Effector memory CD4-positive, alpha-beta T cell (primary cell): ENCODE data around the gene RAB11B.

Experiments
- DNase-seq, 3 donors: peaks; one replicate each; pipeline ENCODE4 v3.0.0-alpha.2; 2020
- H3K27ac ChIP-seq: 2 replicates; pipeline ENCODE4 v1.7.0; 2013; ENCODE audit warnings: mild to moderate bottlenecking, low read length, moderate library complexity; ENCODE audit not compliant: insufficient read depth, poor library complexity, severe bottlenecking
- H3K27me3 ChIP-seq: replicated peaks from 2 replicates; pipeline ENCODE4 v1.7.0; 2013; ENCODE audit warnings: mild to moderate bottlenecking, low read length; ENCODE audit not compliant: insufficient read depth, control insufficient read depth, poor library complexity, severe bottlenecking
- H3K36me3 ChIP-seq: 2 replicates; pipeline ENCODE4 v1.7.0; 2013; ENCODE audit warnings: mild to moderate bottlenecking, low read length, moderate library complexity; ENCODE audit not compliant: control insufficient read depth, insufficient read depth
- H3K4me1 ChIP-seq: 2 replicates; pipeline ENCODE4 v1.7.0; 2013; ENCODE audit warnings: low read length, mild to moderate bottlenecking; ENCODE audit not compliant: control insufficient read depth, insufficient read depth, poor library complexity, severe bottlenecking
- H3K4me3 ChIP-seq: 2 replicates; pipeline ENCODE4 v1.7.0; 2013; ENCODE audit warnings: low read length, low read depth, mild to moderate bottlenecking; ENCODE audit not compliant: insufficient read depth, poor library complexity, severe bottlenecking
- H3K9me3 ChIP-seq: 2 replicates; pipeline ENCODE4 v1.7.0; 2013; ENCODE audit warnings: mild to moderate bottlenecking, low read length, moderate library complexity; ENCODE audit not compliant: control insufficient read depth

RAB11B gene

GRCh38 chr19:8357007-8357521 is 33.1 kb upstream of the RAB11B start:
- Histone ChIP-seq H3K4me1 (peaks cover 2% of the 10 kb centered on the region), H3K4me3 (no peak overlapping the region), H3K27me3 (peaks cover 4% of the 10 kb centered on the region), H3K27ac (no peak overlapping the region), H3K9me3 (no peaks in the 10 kb centered on the region), H3K36me3 (no peaks in the 10 kb centered on the region)
- DNase-seq: no peak

- Histone ChIP-seq H3K27ac (no peak overlapping the region), H3K36me3 (no peaks in the 10 kb centered on the region), H3K4me3 (no peak overlapping the region), H3K4me1 (peaks cover 9% of the 10 kb centered on the region), H3K27me3 (peaks cover 6% of the 10 kb centered on the region), H3K9me3 (no peaks in the 10 kb centered on the region)
- no peak for DNase-seq
These were observed 31.2 kb upstream of the RAB11B start for GRCh38 chr19:8358948-8359347.

- no peak overlapping the region for H3K27ac ChIP-seq
- DNase-seq: no peak
- H3K4me3 ChIP-seq: no peak overlapping the region
- no peaks in the 10 kb centered on the region for H3K9me3 ChIP-seq
- H3K36me3 ChIP-seq: no peaks in the 10 kb centered on the region
- H3K27me3 ChIP-seq: peaks cover 6% of the 10 kb centered on the region
- peaks cover 16% of the 10 kb centered on the region for H3K4me1 ChIP-seq
These were observed 30.0 kb upstream of the RAB11B start for GRCh38 chr19:8360196-8360595.

- peaks cover 16% of the 10 kb centered on the region for H3K4me1 ChIP-seq
- H3K4me3 ChIP-seq: no peak overlapping the region
These were observed 28.0 kb upstream of the RAB11B start for GRCh38 chr19:8361921-8362793.

GRCh38 chr19:8363803-8364771 is 26.1 kb upstream of the RAB11B start, which contains the start of gene ANGPTL4:
Gene ANGPTL4, plus strand, starts transcription at chr19:8364155. Its CDS starts 167 bp downstream, at chr19:8364322.
- H3K4me1 ChIP-seq: peaks cover 16% of the 10 kb centered on the region

More at GRCh38 chr19:8361921-8362793, 28.0 kb upstream of the RAB11B start:
- Histone ChIP-seq H3K36me3 (no peaks in the 10 kb centered on the region), H3K27ac (no peak overlapping the region), H3K9me3 (no peaks in the 10 kb centered on the region), H3K27me3 (peaks cover 9% of the 10 kb centered on the region)
- no peak for DNase-seq

GRCh38 chr19:8366121-8366581 is 24.0 kb upstream of the RAB11B start:
- no peak overlapping the region for H3K4me3 ChIP-seq
- H3K9me3 ChIP-seq: no peaks in the 10 kb centered on the region
- H3K36me3 ChIP-seq: no peaks in the 10 kb centered on the region
- peaks cover 10% of the 10 kb centered on the region for H3K27me3 ChIP-seq
- no peak overlapping the region for H3K27ac ChIP-seq
- H3K4me1 ChIP-seq: peaks cover 16% of the 10 kb centered on the region
- DNase-seq: no peak

More at GRCh38 chr19:8363803-8364771, 26.1 kb upstream of the RAB11B start, which contains the start of gene ANGPTL4:
- DNase-seq: peak in 1 of 3 donors; percentile 8
- Histone ChIP-seq H3K36me3 (no peaks in the 10 kb centered on the region), H3K9me3 (no peaks in the 10 kb centered on the region), H3K4me3 (peak within 1 kb of the TSS; percentile 39), H3K27ac (no peak within 1 kb of the TSS), H3K27me3 (peaks cover 10% of the 10 kb centered on the region)

- Histone ChIP-seq H3K36me3 (no peaks in the 10 kb centered on the region), H3K4me1 (peaks cover 16% of the 10 kb centered on the region), H3K4me3 (no peak overlapping the region), H3K27me3 (peaks cover 10% of the 10 kb centered on the region), H3K9me3 (no peaks in the 10 kb centered on the region), H3K27ac (no peak overlapping the region)
- no peak for DNase-seq
These were observed 23.2 kb upstream of the RAB11B start for GRCh38 chr19:8366961-8367326.

GRCh38 chr19:8367327-8368001 is 22.7 kb upstream of the RAB11B start:
- Histone ChIP-seq H3K9me3 (no peaks in the 10 kb centered on the region), H3K4me1 (peaks cover 16% of the 10 kb centered on the region), H3K27me3 (peaks cover 10% of the 10 kb centered on the region), H3K4me3 (no peak overlapping the region), H3K27ac (no peak overlapping the region), H3K36me3 (no peaks in the 10 kb centered on the region)
- DNase-seq: no peak
